Renal cortical epithelial cell (primary cell): ENCODE data around the gene METTL21C. TPM values are rescaled to one million over a fixed set of nuclear protein-coding genes. Genes with fewer than 3 reads are reported as not detected.

Experiments used
- DNase-seq: peaks from one replicate; pipeline ENCODE4 v3.0.0-alpha.2; 2011; ENCODE audit warnings: low read depth
- total RNA-seq: library from RNA; depleted of rRNA; stranded (reverse); fragments of >200 nt; gene quantifications from 2 replicates; pipeline ENCODE4 v1.2.3, GENCODE V29; 2014

Gene METTL21C
- total RNA-seq: not detected in 2 replicates

GRCh38 chr13:102694937-102695336 is at the start of gene METTL21C:
Gene METTL21C (minus strand): TSS chr13:102695044. CDS start chr13:102694498, 546 bp downstream.
- DNase-seq: no peak

- DNase-seq: no peak
These were observed 47.7 kb upstream of the METTL21C start for GRCh38 chr13:102742506-102742905.

- DNase-seq: no peak
These were observed 47.3 kb upstream of the METTL21C start for GRCh38 chr13:102742101-102742500.

DNA sequence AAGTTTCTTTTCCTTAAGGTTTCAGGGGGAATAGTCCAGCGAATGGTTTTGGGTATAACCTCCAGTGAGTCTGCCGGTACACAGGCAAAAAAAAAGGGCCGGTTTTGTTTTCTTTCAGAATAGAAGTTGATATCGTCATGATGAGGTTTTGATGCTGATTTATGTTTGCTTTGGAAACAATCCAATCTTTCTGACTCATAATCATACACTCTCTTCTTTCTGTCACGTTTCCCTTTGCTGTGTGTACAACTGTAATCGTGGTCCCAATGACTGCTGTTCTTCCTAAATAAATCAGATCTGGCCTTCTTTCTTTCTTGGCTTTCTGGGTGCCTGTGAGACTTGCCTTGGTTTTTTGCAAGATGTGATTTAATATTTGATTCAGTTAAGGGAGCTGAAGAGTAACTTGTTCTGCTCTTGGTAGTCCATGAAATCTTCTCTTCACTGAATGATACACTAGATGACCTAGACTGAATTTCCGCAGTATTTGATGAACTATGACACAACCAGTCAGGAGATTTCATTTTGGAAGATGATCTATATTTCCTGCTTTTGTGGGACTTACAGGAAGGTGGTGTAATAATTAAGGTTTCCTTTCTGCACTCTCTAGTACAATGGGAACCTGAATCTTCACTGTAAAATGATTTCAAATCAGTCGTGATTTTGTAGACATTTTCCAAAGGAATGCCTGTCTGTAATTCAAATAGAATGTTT is 34.9 kb upstream of the METTL21C start:
- DNase-seq: peak; percentile 37

- peak; percentile 26 for DNase-seq
These were observed 31.6 kb upstream of the METTL21C start for GRCh38 chr13:102726430-102726829.

- peak; percentile 92 for DNase-seq
These were observed 30.1 kb upstream of the METTL21C start for GRCh38 chr13:102724923-102725322.

DNA sequence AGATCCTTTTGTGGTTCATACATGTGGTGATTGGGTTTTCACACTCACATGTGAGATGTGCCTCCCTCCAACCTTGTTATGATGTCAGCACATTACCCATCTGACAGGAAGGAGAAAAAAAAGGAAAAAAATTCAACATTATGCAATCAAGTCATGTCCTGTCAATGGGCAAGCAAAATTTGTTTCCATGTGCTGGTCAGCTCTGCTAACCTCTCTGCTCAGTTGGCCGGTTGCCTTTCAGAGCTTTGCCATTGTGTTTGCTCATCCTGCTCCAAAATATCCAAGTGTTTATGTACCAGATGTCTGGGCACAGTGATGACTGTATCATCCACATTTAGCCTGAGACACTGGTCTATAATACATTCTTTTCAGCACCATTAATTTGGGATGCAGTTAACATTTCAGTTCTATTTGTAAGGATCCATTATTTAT is 27.0 kb upstream of the METTL21C start:
- peak; percentile 48 for DNase-seq

- no peak for DNase-seq
These were observed 23.9 kb upstream of the METTL21C start for GRCh38 chr13:102718746-102719145.

- no peak for DNase-seq
These were observed 20.6 kb upstream of the METTL21C start for GRCh38 chr13:102715447-102715846.

DNA sequence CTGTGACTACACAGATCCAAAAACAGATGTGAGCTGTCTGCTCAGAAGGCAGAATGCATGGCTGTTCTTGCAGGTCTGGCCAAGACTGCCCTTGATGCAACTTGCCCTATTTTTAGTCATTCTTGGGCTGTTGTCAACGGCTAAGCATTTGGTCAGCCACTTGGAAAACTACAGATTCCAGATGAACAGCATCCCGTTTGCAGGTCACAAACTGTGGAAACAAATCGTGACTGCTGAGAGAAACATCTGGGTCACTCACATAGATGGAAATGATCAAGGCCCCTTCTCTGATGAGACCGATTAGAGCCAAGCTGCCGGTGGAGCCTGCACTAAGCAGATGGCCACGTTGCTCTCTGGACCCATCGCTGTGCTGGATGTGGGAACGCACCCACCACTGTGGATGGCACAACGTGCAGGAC is 15.4 kb upstream of the METTL21C start:
- peak; percentile 6 for DNase-seq

GRCh38 chr13:102709536-102709935 is 14.7 kb upstream of the METTL21C start:
- DNase-seq: no peak

GRCh38 chr13:102708991-102709390 is 14.1 kb upstream of the METTL21C start:
- DNase-seq: no peak

- DNase-seq: no peak
These were observed 13.4 kb upstream of the METTL21C start for GRCh38 chr13:102708211-102708610.

DNA sequence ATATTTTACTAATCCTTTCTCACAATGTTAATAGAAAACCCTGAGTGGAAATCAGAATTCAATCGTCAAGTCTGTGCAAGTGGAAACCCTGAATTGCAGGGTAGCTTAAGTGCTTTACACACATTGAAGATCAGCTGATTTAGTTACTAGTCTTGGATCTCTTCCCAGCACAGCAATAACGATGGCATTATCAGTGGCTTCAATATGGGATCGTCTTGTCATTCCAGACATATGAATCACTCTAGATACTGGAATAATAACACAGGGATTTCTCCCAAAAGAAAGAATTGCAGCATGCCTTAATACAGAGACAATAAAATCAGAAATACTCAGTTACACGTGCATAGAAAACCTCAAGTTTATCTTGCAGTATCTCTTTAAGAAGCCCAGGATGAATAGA is 12.6 kb upstream of the METTL21C start:
- peak; percentile 97 for DNase-seq

DNA sequence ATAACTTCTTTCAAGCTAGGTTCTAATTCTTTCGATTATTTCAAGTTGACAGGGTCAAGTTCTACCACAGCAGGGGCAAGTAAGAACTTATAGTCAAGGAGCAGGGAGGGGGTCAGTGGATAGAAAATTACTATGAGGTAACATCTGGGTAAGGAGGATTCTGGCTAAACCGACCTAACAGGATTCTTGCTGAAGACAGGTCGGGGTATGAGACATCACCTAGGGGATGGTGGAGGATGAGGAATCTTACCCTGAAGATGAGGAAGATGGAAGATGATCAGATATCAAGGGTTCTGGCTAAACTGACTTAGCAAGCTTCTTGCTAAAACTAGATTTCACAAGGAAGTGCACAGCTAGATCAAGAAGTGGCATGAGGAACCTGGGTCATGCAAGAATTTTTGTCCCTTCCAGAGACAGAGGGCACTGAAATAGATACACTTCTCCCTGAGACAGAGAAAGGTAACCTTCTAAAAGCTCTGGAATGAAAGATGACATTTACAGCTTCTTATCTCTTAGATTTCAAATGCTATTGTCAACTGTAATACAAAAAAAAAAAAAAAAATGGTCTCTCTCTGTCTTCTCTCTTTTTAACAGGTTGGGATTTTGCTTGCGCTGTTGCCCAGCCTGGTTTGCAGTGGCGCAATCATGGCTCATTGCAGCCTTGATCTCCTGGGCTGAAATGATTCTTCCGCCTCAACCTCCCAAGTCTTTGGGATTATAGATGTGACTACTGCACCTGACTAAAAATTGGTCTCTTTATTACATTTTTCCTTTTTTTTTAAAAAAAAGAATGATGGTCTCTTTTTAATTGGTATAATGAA is 9.6 kb upstream of the METTL21C start:
- no peak for DNase-seq

DNA sequence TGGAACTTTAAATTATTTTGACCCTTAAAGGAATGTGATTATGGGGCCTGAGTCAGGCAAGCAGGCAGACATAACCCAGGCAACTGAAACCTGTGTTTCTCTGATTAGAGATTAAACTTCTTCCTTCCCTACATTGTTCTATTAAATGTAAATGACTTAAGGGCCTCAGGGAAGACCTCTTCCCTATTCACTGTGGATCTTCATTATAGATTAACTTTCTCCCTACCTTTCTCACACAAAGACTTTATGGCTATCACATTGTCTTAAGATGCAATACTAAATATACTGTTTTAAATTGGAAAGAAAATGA is 8.8 kb upstream of the METTL21C start:
- peak; percentile 80 for DNase-seq

GRCh38 chr13:102702965-102703725 is 8.3 kb upstream of the METTL21C start:
- no peak for DNase-seq

- DNase-seq: no peak
These were observed 6.5 kb upstream of the METTL21C start for GRCh38 chr13:102701331-102701730.

- DNase-seq: no peak
These were observed 5.5 kb upstream of the METTL21C start for GRCh38 chr13:102700088-102701031.

DNA sequence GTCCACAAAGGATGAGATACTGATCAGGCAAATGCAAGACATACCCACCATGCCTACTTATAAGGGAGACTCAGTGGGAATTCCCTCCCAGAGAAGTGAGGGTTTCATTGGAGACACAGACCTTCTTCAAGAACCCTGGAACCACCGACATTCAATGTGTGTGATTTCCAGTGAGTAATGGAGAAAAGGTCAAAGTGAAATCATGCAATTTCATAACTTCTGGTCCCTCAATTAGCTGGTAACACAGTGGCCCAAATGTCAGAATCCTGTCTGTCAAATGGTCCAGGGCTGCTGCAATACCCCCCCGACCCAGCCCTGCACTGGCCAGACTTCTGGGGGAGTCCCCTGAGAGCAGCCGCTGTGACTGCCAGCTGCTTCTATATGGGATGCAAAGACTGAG is 4.7 kb upstream of the METTL21C start:
- no peak for DNase-seq

DNA sequence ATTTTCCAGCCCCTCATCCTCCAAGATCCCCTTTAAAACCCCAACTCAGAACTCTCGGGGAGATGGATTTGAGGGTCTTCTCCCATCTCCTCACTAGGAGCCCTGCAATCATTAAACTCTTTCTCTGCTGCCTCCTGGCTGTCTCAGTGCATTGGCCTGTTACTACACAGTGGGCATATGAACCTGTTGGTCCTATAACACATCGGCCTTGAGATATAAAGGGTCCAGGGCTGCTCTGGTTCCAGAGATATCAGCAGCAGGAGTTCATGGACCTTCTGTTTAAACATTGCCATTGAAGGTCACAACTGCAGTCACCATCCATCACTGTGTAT is 3.8 kb upstream of the METTL21C start:
- DNase-seq: no peak
